SKM-1 treated with dmso at 0.1 percent for 144 hours (cell line): ENCODE data around the gene DTYMK.
"Not testable (repeated sequence)": the region's sequence is repeated elsewhere in the genome, so short reads cannot be mapped to it uniquely, and the experiment has no call there.

Experiments
- DNase-seq: peaks from one replicate; lab custom pipeline; 2025; ENCODE audit not compliant: unreplicated experiment; lab: John Stamatoyannopoulos, UW

Gene DTYMK

DNA sequence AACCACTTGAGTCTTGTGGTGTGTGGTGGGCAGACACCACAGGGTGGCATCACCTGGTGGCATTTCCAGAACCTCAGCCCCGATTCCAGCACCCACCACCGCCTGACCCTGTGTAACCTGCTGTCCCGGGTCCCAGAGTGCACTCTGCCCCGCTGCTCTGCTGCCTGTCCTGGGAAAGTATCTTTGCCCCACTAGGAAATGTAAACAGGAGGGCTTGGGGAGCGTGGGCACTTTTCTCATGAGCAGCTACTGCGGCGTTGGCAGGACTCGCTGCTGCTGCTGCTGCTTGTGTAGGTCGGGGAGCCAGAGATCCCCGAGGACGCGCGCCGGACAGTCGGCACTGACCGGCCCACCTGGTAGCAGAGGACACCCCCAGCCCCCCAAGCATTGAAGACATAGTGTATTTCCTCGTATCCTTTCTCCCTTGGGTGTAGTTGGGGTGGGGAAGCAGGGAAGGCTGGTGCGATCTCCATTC, 13.4 kb downstream of the DTYMK start:
- no peak for DNase-seq

- DNase-seq = no peak
Observed at GRCh38 chr2:241672243-241673188, 14.1 kb downstream of the DTYMK start.

DNA sequence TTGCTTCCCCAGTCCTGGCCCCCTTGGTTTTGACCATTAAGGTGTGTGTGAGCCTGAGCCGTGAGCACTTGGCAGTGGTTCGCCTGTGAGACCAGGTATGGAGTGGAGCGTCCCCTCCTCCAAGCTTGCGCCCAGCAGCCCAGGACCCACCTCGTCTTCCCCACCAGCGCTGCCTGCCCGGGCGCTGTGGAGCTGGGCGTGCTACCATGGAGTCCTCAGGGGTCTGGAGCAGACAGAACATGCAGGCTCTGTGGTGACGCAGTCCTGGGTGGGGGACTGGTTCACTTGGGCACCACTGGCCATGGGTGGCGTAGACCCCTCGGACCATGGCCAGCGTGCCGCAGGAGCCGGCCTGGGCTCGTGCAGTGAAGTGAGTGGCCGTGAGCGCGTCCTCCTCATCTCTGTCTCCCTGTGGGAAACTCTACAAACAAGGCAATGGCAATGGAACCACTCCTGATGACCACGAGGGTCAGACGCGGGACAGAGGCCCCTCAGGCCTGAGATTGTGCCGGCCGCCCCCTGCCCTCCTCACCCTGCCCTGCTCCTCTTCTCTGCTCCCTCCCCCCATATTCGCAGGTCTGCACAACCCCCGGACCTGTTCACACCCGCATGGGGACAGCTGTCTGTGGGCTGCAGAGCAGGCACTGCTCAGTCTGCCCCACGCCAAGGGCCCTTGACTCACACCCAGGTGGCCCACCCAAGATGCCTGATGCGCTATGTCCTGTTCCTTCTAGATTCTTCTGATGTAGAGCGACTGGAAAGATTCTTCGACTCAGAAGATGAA, 15.0 kb downstream of the DTYMK start:
- DNase-seq = no peak

DNA sequence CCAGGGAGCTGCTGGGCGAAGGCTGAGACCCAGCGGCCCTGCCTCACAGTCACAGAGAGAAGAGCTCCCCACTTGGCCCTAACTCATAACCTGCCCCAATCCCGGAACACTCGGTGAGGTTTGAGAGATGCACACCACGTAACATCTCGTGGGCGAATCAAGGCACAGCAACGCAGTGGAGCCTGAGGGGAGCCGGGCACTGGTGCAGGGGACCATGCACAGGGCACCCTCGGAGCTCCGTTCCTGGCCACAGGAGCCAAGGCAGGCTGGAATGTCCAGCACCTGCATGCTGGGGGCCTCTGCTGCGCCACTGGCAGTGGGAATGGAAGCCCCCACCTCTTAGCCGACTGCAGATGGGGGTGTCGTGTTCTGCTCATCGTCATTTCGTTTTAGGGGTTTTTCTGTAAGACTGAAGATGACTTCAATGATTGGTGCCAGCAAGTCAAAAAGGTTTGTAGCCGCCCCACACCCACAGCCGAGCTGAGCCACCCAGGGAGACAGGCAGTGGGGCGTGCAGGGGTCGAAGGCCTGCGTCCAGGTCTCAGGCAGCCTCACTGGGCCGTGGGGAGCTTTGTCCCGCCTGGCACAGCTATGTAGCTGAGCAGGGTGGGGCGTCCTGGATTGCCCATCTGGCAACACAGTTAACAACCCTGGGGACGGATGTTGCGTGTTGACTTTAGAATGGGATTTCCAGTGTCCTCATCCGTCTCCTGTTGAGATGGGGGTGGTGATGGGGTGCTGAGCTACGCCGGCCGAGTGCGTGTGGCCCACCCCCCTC, 16.1 kb downstream of the DTYMK start:
- DNase-seq = no peak

DNA sequence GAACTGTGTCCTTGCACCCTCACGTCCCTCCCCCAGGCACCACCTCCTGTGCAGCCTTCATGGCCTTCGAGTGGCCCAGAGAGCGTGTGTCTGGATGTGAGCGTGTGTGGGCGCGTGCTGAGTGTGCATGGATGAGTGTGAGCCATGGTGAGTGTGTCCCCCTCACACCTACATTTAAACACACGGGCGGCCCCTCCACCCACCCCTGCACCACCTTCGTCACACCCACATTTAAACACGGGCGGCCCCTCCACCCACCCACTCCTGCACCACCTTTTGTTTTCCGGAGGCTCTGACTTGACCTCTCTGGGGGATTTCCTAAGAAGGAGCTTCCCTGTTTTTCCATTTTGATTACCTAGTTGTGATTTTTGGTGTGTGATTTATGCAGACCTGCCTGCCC, 17.8 kb downstream of the DTYMK start:
- no peak for DNase-seq

DNA sequence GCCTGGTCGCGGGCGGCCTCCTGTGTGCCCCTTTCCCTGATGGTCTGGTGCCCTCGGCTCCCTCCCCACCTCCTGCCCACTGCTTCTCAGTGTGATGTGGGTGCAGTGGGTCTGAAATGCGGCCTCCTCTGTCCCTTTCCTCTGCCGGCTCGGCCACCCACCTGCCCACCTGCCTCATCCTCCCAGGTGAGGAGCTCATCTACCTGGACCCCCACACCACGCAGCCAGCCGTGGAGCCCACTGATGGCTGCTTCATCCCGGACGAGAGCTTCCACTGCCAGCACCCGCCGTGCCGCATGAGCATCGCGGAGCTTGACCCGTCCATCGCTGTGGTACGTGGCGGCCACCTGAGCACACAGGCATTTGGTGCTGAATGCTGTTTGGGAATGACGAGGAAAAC, 18.3 kb downstream of the DTYMK start:
- DNase-seq = no peak

DNA sequence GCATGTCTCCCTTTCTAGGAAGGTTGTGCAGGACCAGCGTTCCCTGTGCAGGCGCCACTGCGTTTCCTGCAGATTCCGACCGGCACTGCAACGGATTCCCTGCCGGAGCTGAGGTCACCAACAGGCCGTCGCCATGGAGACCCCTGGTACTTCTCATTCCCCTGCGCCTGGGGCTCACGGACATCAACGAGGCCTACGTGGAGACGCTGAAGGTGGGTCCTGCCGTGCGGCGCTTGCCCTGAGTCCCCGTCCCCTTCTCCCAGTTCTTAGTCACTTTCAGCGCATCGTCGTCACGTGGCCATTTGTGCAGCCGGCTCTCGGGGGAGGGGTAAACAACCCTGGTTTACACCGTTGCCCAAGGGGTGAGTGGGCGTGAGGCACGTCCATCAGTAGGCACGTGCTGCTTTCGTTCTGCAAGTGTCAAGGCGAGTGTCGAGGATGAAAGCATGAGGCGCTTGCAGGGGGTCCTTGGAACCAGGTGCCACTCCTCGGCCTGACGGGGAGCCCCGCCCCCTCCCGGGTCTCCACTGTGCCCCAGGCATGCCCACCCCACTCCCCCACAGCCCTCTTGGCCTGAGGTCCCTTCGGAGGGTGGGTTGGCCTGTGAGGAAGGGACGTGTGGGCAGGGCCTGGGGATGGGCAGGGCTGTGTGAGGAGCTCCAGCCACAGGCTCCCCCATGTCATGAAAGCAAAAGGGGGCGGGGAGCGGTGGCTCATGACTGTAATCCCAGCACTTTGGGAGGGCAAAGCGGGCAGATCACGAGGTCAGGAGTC, 19.8 kb downstream of the DTYMK start:
- no peak for DNase-seq

GRCh38 chr2:241665731-241666440, 20.7 kb downstream of the DTYMK start:
- DNase-seq = no peak

GRCh38 chr2:241662731-241663130, 23.9 kb downstream of the DTYMK start:
- not testable (repeated sequence) for DNase-seq

GRCh38 chr2:241660593-241661213, 25.9 kb downstream of the DTYMK start:
- no peak for DNase-seq

DNA sequence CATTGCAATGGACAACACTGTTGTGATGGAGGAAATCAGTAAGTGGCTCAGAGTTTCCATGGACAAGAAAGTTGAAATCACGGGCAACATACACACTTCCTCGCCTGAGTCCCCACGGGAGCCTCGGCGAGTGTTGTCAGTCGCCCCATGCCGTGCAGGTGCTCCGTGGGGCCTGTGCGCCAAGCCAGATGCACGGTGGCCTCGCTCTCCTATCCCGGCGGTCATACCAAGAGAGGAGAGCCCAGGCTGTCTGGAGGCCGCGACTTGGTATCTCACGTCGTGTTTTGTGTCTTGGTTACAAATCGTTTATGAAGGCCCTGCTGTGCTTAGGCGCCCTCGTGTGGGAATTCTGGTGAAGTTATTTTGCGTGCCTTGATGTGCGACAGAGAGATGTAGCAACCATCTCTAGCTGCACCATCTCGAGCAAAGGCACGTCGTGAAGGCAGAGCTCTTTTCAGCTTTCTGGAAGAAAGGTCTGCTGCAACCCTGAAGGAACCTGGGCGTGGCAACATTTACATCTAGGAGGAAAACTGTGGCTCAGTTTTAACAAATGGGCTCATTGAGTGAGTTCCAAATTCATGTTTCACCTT, 27.4 kb downstream of the DTYMK start:
- peak; percentile 17 for DNase-seq

GRCh38 chr2:241658296-241658695, 28.3 kb downstream of the DTYMK start:
- no peak for DNase-seq

- no peak for DNase-seq
Observed at GRCh38 chr2:241657786-241658254, 28.8 kb downstream of the DTYMK start.

- no peak for DNase-seq
Observed at GRCh38 chr2:241656190-241656741, 30.3 kb downstream of the DTYMK start.

DNA sequence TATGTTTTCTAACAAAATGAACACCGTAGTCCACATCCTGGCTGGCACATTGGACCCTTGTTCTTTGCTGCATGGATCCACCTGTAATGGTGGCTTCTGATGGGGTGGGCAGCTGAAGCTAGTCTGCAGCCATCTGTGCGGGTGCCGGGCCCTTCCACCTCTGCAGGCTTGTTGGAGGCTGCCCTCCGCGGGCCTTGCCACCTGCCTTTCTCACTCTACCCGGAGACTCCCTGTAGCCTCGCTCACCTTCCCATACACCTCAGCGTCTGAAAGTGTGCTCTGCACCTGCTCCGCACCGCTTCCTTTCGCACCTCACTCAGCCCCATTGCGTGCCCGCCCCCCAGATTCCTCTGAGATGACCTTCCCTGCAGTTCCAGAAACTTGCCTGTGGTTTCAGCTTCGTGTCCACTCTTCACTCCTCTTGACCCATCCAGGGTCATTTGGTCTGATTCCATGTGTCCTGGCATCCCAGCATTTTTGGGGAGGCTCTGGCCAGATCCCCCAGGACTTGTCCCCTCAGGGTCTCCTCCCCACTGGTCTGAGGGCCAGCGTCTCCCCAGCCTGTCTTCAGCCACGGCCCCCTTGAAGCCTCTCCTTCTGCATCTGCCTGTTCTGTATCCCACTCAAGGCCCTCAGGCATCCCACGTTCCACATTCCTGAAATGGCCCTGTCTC, 31.0 kb downstream of the DTYMK start:
- DNase-seq = no peak

- no peak for DNase-seq
Observed at GRCh38 chr2:241654551-241654950, 32.1 kb downstream of the DTYMK start.

DNA sequence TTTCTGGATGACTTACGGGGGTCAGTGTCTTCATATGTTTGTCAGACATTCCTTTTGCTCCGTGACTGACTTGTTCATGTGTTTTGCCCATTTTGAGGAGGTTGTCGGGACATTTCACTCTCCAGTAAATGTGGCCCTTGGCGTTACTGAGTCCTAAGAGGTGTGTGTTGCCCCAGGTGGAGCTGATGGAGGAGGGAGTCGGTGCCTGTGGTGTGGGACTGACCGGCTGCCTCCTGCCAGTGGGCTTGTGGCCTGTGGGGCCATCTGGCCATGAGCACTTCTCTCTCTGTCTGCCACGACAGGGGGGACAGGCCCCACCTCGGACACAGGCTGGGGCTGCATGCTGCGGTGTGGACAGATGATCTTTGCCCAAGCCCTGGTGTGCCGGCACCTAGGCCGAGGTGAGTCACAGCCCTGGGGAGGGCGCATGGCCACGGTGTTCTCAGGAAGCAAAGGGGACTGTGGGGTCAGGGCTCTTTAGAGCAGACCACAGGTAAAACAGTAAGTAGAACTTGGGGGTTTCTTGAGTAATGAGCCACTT, 33.3 kb downstream of the DTYMK start:
- DNase-seq = no peak

DNA sequence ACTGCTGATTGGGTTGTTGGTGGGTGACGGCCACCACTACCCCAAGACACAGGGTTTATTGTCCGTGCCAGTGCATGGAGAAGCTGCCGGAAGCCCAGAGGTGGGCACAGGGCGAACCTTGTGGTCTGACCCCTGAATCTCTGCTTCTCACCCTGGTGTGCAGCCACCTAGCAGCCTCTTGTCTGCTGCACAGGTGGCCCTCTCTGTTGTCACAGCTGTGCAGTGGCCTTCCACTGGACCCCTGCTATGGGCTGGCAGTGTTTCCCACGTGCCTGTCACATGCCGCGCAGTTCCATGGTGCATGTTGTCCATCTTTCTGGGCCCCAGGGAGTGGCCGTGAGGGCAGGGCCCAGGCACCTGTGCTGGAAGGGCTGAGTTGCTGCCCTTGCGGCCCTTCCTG, 33.9 kb downstream of the DTYMK start:
- DNase-seq = no peak
